ENCODE measurements around the gene TMEM156. TPM values are rescaled to one million over a fixed set of nuclear protein-coding genes. Genes with fewer than 3 reads are reported as not detected.

The TMEM156 gene
- total RNA-seq, 3 donors from 2014 or later, result 0.32 to 7.5 (median 1.0) TPM

DNA sequence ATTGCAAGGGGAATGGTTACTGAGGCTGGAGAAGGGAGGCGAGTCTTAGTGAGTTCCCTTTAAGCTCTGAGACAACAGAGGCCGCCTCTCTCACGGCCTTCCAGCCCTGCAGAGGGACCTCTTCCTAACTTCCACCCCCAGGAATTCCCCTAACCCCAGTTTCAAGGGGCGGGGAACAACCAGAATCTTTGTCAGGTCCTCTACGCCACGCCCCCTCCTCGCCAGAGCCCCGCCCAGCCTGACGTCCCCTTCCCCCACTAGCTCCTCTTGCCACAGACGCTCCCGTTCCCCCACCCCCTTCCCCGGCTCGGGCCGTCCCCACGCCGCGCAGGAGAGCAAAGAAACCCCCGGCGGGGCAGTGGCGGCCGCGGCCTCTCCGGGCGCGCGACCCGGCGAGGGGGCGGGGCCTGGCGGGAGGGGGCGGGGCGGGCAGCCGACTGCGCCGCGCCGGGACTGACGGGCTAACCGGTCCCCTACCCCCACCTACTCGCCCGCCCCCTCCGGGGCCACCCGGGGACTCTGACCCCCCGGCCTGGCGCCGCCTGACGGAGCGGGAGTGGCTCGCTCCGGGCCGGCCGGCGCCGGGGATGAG lies 12.3 kb upstream of the TMEM156 start:
- H3K36me3 ChIP-seq, result no peaks in the 10 kb centered on the region
- no peaks in the 10 kb centered on the region for H3K9me3 ChIP-seq
- H3K27ac ChIP-seq, result peak overlapping the region; percentile 93 to 99
- intact Hi-C loops (cut with DNase I; ENCODE audit: low total_unique reads), result no loop called here
- H3K4me3 ChIP-seq, result peak overlapping the region; percentile 75 to 93 (median 91)
- no peaks in the 10 kb centered on the region for H3K4me1 ChIP-seq
- TF ChIP-seq POLR2A (IDR thresholded peaks at IDR 0.05) (no peak), POLR2AphosphoS5 (IDR thresholded peaks at IDR 0.05) (no peak)
- TF ChIP-seq, protein P1, sequence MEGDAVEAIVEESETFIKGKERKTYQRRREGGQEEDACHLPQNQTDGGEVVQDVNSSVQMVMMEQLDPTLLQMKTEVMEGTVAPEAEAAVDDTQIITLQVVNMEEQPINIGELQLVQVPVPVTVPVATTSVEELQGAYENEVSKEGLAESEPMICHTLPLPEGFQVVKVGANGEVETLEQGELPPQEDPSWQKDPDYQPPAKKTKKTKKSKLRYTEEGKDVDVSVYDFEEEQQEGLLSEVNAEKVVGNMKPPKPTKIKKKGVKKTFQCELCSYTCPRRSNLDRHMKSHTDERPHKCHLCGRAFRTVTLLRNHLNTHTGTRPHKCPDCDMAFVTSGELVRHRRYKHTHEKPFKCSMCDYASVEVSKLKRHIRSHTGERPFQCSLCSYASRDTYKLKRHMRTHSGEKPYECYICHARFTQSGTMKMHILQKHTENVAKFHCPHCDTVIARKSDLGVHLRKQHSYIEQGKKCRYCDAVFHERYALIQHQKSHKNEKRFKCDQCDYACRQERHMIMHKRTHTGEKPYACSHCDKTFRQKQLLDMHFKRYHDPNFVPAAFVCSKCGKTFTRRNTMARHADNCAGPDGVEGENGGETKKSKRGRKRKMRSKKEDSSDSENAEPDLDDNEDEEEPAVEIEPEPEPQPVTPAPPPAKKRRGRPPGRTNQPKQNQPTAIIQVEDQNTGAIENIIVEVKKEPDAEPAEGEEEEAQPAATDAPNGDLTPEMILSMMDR (IDR thresholded peaks at IDR 0.05), result no peak
- peak; percentile 82 to 90 for DNase-seq (ENCODE audit: low spot score in 2 of 2)
- H3K27me3 ChIP-seq, result no peaks in the 10 kb centered on the region

DNA sequence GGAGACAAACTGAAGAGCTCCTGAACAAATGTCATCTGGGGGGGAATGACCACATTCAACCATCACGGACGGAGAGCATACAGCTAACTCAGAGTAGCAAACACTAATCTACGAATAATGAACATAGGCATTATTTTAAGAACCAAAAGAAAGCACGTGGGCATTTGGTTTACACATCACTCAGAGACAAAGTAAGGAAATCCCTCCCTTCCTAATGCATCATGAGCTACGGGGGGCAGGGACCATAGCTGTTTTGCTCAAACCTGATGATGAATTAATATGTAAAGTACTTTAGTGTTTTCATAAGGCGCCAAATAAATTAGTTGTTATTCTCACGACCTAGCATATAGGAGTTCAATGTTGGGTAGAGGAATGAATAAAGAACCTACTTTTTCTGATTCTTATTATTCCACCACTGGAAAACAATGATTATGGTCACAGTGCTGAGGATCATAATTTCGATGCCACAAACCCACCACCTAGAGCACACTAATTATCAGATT lies 11.7 kb upstream of the TMEM156 start:
- intact Hi-C loops (cut with DNase I; ENCODE audit: low total_unique reads), result no loop called here
- peak overlapping the region; percentile 75 to 93 (median 91) for H3K4me3 ChIP-seq
- no peaks in the 10 kb centered on the region for H3K4me1 ChIP-seq
- DNase-seq (ENCODE audit: low spot score in 2 of 2), result no peak
- H3K27me3 ChIP-seq, result no peaks in the 10 kb centered on the region
- H3K9me3 ChIP-seq, result no peaks in the 10 kb centered on the region
- H3K27ac ChIP-seq, result peak overlapping the region; percentile 93 to 99
- TF ChIP-seq POLR2A (IDR thresholded peaks at IDR 0.05) (no peak), POLR2AphosphoS5 (IDR thresholded peaks at IDR 0.05) (no peak)
- TF ChIP-seq, protein P1 (IDR thresholded peaks at IDR 0.05), result no peak
- no peaks in the 10 kb centered on the region for H3K36me3 ChIP-seq

DNA sequence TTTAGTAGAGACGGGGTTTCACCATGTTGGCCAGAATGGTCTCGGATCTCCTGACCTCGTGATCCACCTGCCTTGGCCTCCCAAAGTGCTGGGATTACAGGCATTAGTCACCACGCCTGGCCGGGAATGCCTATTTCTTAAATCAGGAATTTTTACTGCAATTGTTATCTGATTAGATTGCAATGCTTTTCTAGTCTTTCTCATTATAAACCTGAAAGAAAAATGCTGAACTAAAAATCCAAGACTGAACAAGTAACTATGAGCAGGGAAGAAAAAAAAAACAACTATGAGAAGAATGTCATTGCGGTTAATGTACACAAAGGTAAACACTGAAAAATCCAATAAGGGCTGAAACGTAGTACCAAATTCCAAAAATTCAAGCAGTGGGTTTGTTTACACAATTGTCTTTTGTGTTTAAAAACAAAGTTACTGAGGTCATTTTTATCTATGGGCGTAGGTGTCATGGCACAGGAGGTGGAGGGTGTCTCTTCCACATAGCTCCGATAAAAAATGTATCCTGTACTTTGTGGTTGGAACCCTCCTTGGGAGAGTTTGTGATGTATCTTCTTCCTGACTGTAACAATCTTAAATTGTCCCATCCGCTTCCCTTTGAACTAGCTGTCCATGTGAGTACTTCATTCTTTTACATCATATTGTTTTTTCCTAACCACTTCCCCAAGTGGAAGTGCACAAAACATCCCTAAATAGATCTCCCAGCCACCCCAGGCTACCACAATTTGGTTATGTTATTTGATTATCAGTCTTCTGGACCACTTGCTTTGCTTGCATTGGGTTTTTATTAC lies 11.1 kb upstream of the TMEM156 start:
- DNase-seq (ENCODE audit: low spot score in 2 of 2), result no peak
- H3K27me3 ChIP-seq, result no peaks in the 10 kb centered on the region
- no peaks in the 10 kb centered on the region for H3K36me3 ChIP-seq
- H3K4me3 ChIP-seq, result peak overlapping the region in 2 of 3 donors; percentile 91 to 93
- no peaks in the 10 kb centered on the region for H3K9me3 ChIP-seq
- H3K27ac ChIP-seq, result peak overlapping the region; percentile 93 to 99
- TF ChIP-seq POLR2AphosphoS5 (IDR thresholded peaks at IDR 0.05) (no peak), POLR2A (IDR thresholded peaks at IDR 0.05) (no peak)
- TF ChIP-seq, protein P1 (IDR thresholded peaks at IDR 0.05), result no peak
- H3K4me1 ChIP-seq, result no peaks in the 10 kb centered on the region
- intact Hi-C loops (cut with DNase I; ENCODE audit: low total_unique reads), result no loop called here

- no peak overlapping the region for H3K4me3 ChIP-seq
- peak overlapping the region in 1 of 2 donors; percentile 93 for H3K27ac ChIP-seq
- TF ChIP-seq, protein P1 (IDR thresholded peaks at IDR 0.05), result no peak
- no peak for TF ChIP-seq POLR2AphosphoS5 (IDR thresholded peaks at IDR 0.05)
- TF ChIP-seq POLR2A (IDR thresholded peaks at IDR 0.05), result no peak
- intact Hi-C loops (cut with DNase I; ENCODE audit: low total_unique reads), result no loop called here
- no peaks in the 10 kb centered on the region for H3K4me1 ChIP-seq
- H3K36me3 ChIP-seq, result no peaks in the 10 kb centered on the region
- DNase-seq (ENCODE audit: low spot score in 2 of 2), result no peak
- no peaks in the 10 kb centered on the region for H3K9me3 ChIP-seq
- no peaks in the 10 kb centered on the region for H3K27me3 ChIP-seq
These were observed 10.2 kb upstream of the TMEM156 start for GRCh38 chr4:39042366-39042765.

- Histone ChIP-seq H3K27ac (no peak overlapping the region), H3K4me3 (no peak overlapping the region), H3K27me3 (no peaks in the 10 kb centered on the region), H3K36me3 (no peaks in the 10 kb centered on the region), H3K9me3 (no peaks in the 10 kb centered on the region), H3K4me1 (no peaks in the 10 kb centered on the region)
- intact Hi-C loops (cut with DNase I; ENCODE audit: low total_unique reads), result no loop called here
- TF ChIP-seq POLR2AphosphoS5 (IDR thresholded peaks at IDR 0.05), result no peak
- no peak for TF ChIP-seq POLR2A (IDR thresholded peaks at IDR 0.05)
- TF ChIP-seq, protein P1 (IDR thresholded peaks at IDR 0.05), result no peak
- no peak for DNase-seq (ENCODE audit: low spot score in 2 of 2)
These were observed 6.9 kb upstream of the TMEM156 start for GRCh38 chr4:39039108-39039507.

Measured in breast epithelium (tissue), 4 donors.